Measurements from ENCODE around the gene SLC39A8.

GRCh38 chr4:102285831-102286230 lies 59.5 kb downstream of the SLC39A8 start:
- TF ChIP-seq YY1 (IDR thresholded peaks at IDR 0.05; ENCODE audit: insufficient read depth, insufficient read length) (no peak), ZNF274 (IDR thresholded peaks at IDR 0.05; ENCODE audit: low read depth, low read length) (no peak)

All from NT2/D1 (cell line).